GM12878 (cell line): ENCODE data around the gene TMEM35B. TPM values are rescaled to one million over a fixed set of nuclear protein-coding genes. Genes with fewer than 3 reads are reported as not detected.
A peak's percentile ranks its signal among the peaks of the same experiment; 100 is the strongest.

ENCODE experiments used
- ATAC-seq: fragments of 200-7000 bp; cut with Tn5 transposase; 3 replicates; pipeline ENCODE4 v1.9.1; 2020; ENCODE audit warnings: mild to moderate bottlenecking, moderate library complexity
- BruUV-seq: library from RNA; stranded (reverse); fragments of 400-500 nt; replicated peaks from 2 replicates; lab custom pipeline; 2021; lab: Mats Ljungman, UMichigan
- CTCF ChIA-PET: fragments of 300-600 bp; sonication (Branson Sonifier 250); formaldehyde crosslinking; extraction: SDS; loops from one replicate; lab custom pipeline; 2021; ENCODE audit warnings: inconsistent platforms; lab: Yijun Ruan, JAX
- POLR2A ChIA-PET: fragments of 350-600 bp; formaldehyde crosslinking; extraction: SDS; loops from one replicate; lab custom pipeline; 2021; ENCODE audit warnings: inconsistent platforms; lab: Charles Lee
- RAD21 ChIA-PET: fragments of 300-600 bp; sonication (Branson Sonifier 250); formaldehyde crosslinking; loops from one replicate; lab custom pipeline; 2023; ENCODE audit warnings: antibody characterized with exemption; ENCODE audit not compliant: unreplicated experiment; lab: Charles Lee
- SMC1A ChIA-PET: fragments of 300-600 bp; sonication (Branson Sonifier 250); formaldehyde crosslinking; loops from one replicate; lab custom pipeline; 2023; ENCODE audit not compliant: unreplicated experiment, uncharacterized antibody; lab: Charles Lee
- DNase-seq: peaks from one replicate; pipeline ENCODE4 v3.0.0-alpha.2; 2011; ENCODE audit warnings: low read depth, low spot score
- FAIRE-seq: peaks from 3 replicates; lab custom pipeline; 2011; peaks lifted over from hg19 to GRCh38; lab: Jason Lieb, UNC
- H2AFZ ChIP-seq: 2 replicates; pipeline ENCODE4 v1.6.0; 2011; ENCODE audit warnings: low read depth, low read length, control low read depth; ENCODE audit not compliant: control insufficient read depth
- H3K27ac ChIP-seq: 2 replicates; pipeline ENCODE4 v1.5.1; 2011; ENCODE audit warnings: control low read depth; ENCODE audit not compliant: control insufficient read depth, insufficient read depth
- H3K27me3 ChIP-seq, 2 experiments: replicated peaks in 1 of 2; 2 replicates each; pipeline versions ENCODE4 v1.6.0 to v1.6.1; 2011; ENCODE audit warnings: low read length in 1 of 2; ENCODE audit not compliant: control insufficient read depth in 2 of 2, insufficient read depth in 2 of 2
- H3K36me3 ChIP-seq, 2 experiments: 2 replicates each; pipeline ENCODE4 v1.5.1; 2011; ENCODE audit warnings: low read length in 1 of 2; ENCODE audit not compliant: control insufficient read depth in 2 of 2, insufficient read depth in 2 of 2
- H3K4me1 ChIP-seq: 2 replicates; pipeline ENCODE4 v1.6.1; 2011; ENCODE audit warnings: mild to moderate bottlenecking, low read length, moderate library complexity, mixed read lengths; ENCODE audit not compliant: control insufficient read depth, insufficient read depth
- H3K4me2 ChIP-seq: 2 replicates; pipeline ENCODE4 v1.6.0; 2011; ENCODE audit warnings: control low read depth; ENCODE audit not compliant: control insufficient read depth, insufficient read depth
- H3K4me3 ChIP-seq: fragments of 200-600 bp; sonication (generic); 2 replicates; pipeline ENCODE4 v1.5.1; 2016
- H3K79me2 ChIP-seq: 2 replicates; pipeline ENCODE4 v1.6.0; 2011; ENCODE audit warnings: low read length; ENCODE audit not compliant: control insufficient read depth, insufficient read depth
- H3K9ac ChIP-seq: 2 replicates; pipeline ENCODE4 v1.8.0; 2011; ENCODE audit warnings: low read length, control low read depth, mixed read lengths; ENCODE audit not compliant: control insufficient read depth, insufficient read depth
- H3K9me3 ChIP-seq: replicated peaks from 3 replicates; pipeline ENCODE4 v1.5.1; 2011; ENCODE audit warnings: mild to moderate bottlenecking, low read length; ENCODE audit not compliant: control insufficient read depth, insufficient read depth
- H4K20me1 ChIP-seq: 2 replicates; pipeline ENCODE4 v1.6.0; 2011; ENCODE audit not compliant: control insufficient read depth, insufficient read depth
- CBFB ChIP-seq: IDR thresholded peaks from 2 replicates; pipeline ENCODE4 v1.6.1; 2016; ENCODE audit warnings: antibody characterized with exemption, low read depth
- FOXM1 ChIP-seq: IDR thresholded peaks from 2 replicates; pipeline ENCODE4 v1.6.1; 2012; ENCODE audit warnings: low read depth, mild to moderate bottlenecking, inconsistent platforms, low read length, moderate library complexity
- IKZF2 ChIP-seq, 2 experiments: fragments of 450-650 bp; IDR thresholded peaks; 2 replicates each; pipeline ENCODE4 v1.6.1; 2017; ENCODE audit warnings: mild to moderate bottlenecking in 2 of 2, moderate library complexity in 2 of 2
- PML ChIP-seq: IDR thresholded peaks from 2 replicates; pipeline ENCODE4 v1.6.1; 2012; ENCODE audit warnings: low read length, inconsistent platforms
- RFX5 ChIP-seq: IDR thresholded peaks from 2 replicates; pipeline ENCODE4 v1.6.1; 2011; ENCODE audit warnings: low read depth, low read length, improper control_type of control experiment
- YBX1 ChIP-seq: fragments of 450-650 bp; IDR thresholded peaks from 2 replicates; pipeline ENCODE4 v1.6.1; 2016; ENCODE audit warnings: antibody characterized with exemption
- YY1 ChIP-seq: IDR thresholded peaks from 2 replicates; pipeline ENCODE4 v1.6.1; 2011; ENCODE audit warnings: low read depth, mild to moderate bottlenecking, low read length
- ZBED1 ChIP-seq: IDR thresholded peaks from 2 replicates; pipeline ENCODE4 v1.6.1; 2016; ENCODE audit warnings: borderline replicate concordance
- WGBS: methylation state at CpG from one replicate; pipeline ENCODE4 v1.1.6; 2016; ENCODE audit warnings: low lambda C conversion rate; ENCODE audit not compliant: insufficient replicate concordance, insufficient coverage; ENCODE audit errors: missing lambda C conversion rate; 5-methylcytosine and 5-hydroxymethylcytosine counted together
- in situ Hi-C: fragments of 300-500 bp; cut with MboI; formaldehyde crosslinking; loops from 9 replicates; pipeline ENCODE4 v1.14.3; 2018; ENCODE audit warnings: mixed read lengths
- intact Hi-C: fragments of 100-400 bp; cut with micrococcal nuclease; formaldehyde crosslinking; loops from one replicate; pipeline ENCODE4 v1.14.2; 2022; ENCODE audit not compliant: unreplicated experiment
- polyA plus RNA-seq, 11 experiments: library from polyadenylated mRNA; depleted of rRNA in 4 of 11; unstranded in 6 of 11; stranded (reverse) in 5 of 11; fragments of >200 nt; fragmentation: Nextera tagmentation in 4 of 11; fragmentation: Illumina TruSeq in 1 of 11; extraction: Ambion mirVana in 4 of 11; extraction: Trizol in 1 of 11; gene quantifications; 1 replicate in 1 of 11; 2 replicates in 10 of 11; pipeline versions ENCODE4 v1.2.1 to v1.2.3, GENCODE V29; 2011 to 2016; ENCODE audit warnings: inconsistent platforms in 2 of 11, missing spikeins in 2 of 11, low read depth in 1 of 11
- total RNA-seq, 4 experiments: library from RNA; depleted of rRNA in 3 of 4; stranded (reverse); fragments of >200 nt in 3 of 4; fragmentation: Illumina TruSeq in 1 of 4; extraction: Trizol in 1 of 4; gene quantifications; 2 replicates each; pipeline versions ENCODE4 v1.2.1 to v1.2.3, GENCODE V29; 2013 to 2021
- TF ChIP-seq, protein P1 (sequence below): IDR thresholded peaks from 2 replicates; pipeline ENCODE4 v1.6.1; 2012; ENCODE audit warnings: low read length, inconsistent platforms
- TF ChIP-seq, protein P2 (sequence below): fragments of 450-650 bp; IDR thresholded peaks from 2 replicates; pipeline ENCODE4 v1.6.1; 2017; ENCODE audit warnings: antibody characterized with exemption, mild to moderate bottlenecking, moderate library complexity

TMEM35B gene
- total and polyA plus RNA-seq, 10 of the 15 experiments (the other 5 are each of a cell fraction or from before 2014, with no cell fraction given): 14.8 to 138 (median 32.8) TPM

- peaks cover 26% of the 10 kb centered on the region for H3K79me2 ChIP-seq
- H3K27ac ChIP-seq: peak overlapping the region; percentile 90
- FAIRE-seq (no peak), DNase-seq (no peak)
- H3K9me3 ChIP-seq: peaks cover 3% of the 10 kb centered on the region; the same call in 2 of the 3 replicates
- CTCF ChIA-PET: interaction anchor here (0.8 to 3.9 kb wide), 8 partner anchors 10 to 203 kb away, joined by 3 to 18 read pairs (median 3); partner anchors contain the start of gene TMEM35B
- in situ Hi-C loops: no loop called here
- peaks cover 3% of the 10 kb centered on the region; the same call in 1 of the 2 replicates for H3K4me1 ChIP-seq
- peak overlapping the region; percentile 100 for H2AFZ ChIP-seq
- H3K9ac ChIP-seq: peak overlapping the region; percentile 86
- TF ChIP-seq PML (no peak), YBX1 (no peak), IKZF2 (IDR thresholded peaks at IDR 0.05) (no peak), FOXM1 (no peak), RFX5 (no peak), CBFB (no peak), ZBED1 (no peak), YY1 (no peak)
- TF ChIP-seq, protein P1, sequence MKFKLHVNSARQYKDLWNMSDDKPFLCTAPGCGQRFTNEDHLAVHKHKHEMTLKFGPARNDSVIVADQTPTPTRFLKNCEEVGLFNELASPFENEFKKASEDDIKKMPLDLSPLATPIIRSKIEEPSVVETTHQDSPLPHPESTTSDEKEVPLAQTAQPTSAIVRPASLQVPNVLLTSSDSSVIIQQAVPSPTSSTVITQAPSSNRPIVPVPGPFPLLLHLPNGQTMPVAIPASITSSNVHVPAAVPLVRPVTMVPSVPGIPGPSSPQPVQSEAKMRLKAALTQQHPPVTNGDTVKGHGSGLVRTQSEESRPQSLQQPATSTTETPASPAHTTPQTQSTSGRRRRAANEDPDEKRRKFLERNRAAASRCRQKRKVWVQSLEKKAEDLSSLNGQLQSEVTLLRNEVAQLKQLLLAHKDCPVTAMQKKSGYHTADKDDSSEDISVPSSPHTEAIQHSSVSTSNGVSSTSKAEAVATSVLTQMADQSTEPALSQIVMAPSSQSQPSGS: no peak
- TF ChIP-seq, protein P2, sequence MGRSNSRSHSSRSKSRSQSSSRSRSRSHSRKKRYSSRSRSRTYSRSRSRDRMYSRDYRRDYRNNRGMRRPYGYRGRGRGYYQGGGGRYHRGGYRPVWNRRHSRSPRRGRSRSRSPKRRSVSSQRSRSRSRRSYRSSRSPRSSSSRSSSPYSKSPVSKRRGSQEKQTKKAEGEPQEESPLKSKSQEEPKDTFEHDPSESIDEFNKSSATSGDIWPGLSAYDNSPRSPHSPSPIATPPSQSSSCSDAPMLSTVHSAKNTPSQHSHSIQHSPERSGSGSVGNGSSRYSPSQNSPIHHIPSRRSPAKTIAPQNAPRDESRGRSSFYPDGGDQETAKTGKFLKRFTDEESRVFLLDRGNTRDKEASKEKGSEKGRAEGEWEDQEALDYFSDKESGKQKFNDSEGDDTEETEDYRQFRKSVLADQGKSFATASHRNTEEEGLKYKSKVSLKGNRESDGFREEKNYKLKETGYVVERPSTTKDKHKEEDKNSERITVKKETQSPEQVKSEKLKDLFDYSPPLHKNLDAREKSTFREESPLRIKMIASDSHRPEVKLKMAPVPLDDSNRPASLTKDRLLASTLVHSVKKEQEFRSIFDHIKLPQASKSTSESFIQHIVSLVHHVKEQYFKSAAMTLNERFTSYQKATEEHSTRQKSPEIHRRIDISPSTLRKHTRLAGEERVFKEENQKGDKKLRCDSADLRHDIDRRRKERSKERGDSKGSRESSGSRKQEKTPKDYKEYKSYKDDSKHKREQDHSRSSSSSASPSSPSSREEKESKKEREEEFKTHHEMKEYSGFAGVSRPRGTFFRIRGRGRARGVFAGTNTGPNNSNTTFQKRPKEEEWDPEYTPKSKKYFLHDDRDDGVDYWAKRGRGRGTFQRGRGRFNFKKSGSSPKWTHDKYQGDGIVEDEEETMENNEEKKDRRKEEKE: no peak
- TF ChIP-seq, all 136 proteins: peak for 0
- ChIA-PET SMC1A (interaction anchor here (0.8 to 3.0 kb wide), 10 partner anchors 9 to 161 kb away, joined by 3 to 30 read pairs (median 4); partner anchors contain the start of genes TMEM35B and ZMYM1), RAD21 (interaction anchor here (1.0 to 1.9 kb wide), 6 partner anchors 45 to 110 kb away, joined by 3 to 12 read pairs (median 4); partner anchors contain the start of genes DLGAP3, TMEM35B and ZMYM1), POLR2A (interaction anchor here (1.0 to 3.0 kb wide), 5 partner anchors 11 to 175 kb away, joined by 3 to 17 read pairs (median 11); partner anchors contain the start of genes TMEM35B and ZMYM1)
- WGBS: 67% methylated on average over 5 of the region's 5 CpGs
- Histone ChIP-seq H4K20me1 (no peaks in the 10 kb centered on the region), H3K4me2 (peak overlapping the region; percentile 68), H3K36me3 (no peaks in the 10 kb centered on the region), H3K4me3 (peak overlapping the region; percentile 85), H3K27me3 (no peaks in the 10 kb centered on the region)
- intact Hi-C loops: loop anchor here (2.0 to 5.0 kb wide), 3 partner anchors 46 to 172 kb away; partner anchors contain the start of genes SFPQ, SMIM12 and TMEM35B
- ATAC-seq: peak; percentile 36; the same call in 2 of the 3 replicates
- BruUV-seq: no TSS peak
These were observed 45.2 kb upstream of the TMEM35B start for GRCh38 chr1:35030338-35030737.
